Breast epithelium (tissue), 4 donors: ENCODE results near the gene UGT1A7. TPM values are rescaled to one million over a fixed set of nuclear protein-coding genes. Genes with fewer than 3 reads are reported as not detected.

Source experiments
- DNase-seq, 2 donors: peaks; one replicate each; pipeline ENCODE4 v3.0.0-alpha.2; 2019; ENCODE audit warnings: low spot score in 2 of 2
- H3K27ac ChIP-seq, 2 donors: fragments of 200-600 bp; sonication (generic) in 1 of 2; one replicate each; pipeline ENCODE4 v1.5.1; 2016 to 2019; ENCODE audit warnings: mild to moderate bottlenecking in 1 of 2
- H3K27me3 ChIP-seq, 2 donors: fragments of 200-600 bp; sonication (generic) in 1 of 2; one replicate each; pipeline versions ENCODE4 v1.5.1 to v1.6.0; 2017 to 2019; ENCODE audit warnings: control low read depth in 1 of 2, mild to moderate bottlenecking in 1 of 2
- H3K36me3 ChIP-seq: fragments of 200-600 bp; one replicate; pipeline ENCODE4 v1.5.1; 2019
- H3K4me1 ChIP-seq, 2 donors: fragments of 200-600 bp; sonication (generic); one replicate each; pipeline ENCODE4 v1.5.1; 2016 to 2019; ENCODE audit warnings: control low read depth in 1 of 2
- H3K4me3 ChIP-seq, 3 donors: fragments of 200-600 bp; sonication (generic); 1 replicate in 2 of 3; 2 replicates in 1 of 3; pipeline ENCODE4 v1.5.1; 2016 to 2019; ENCODE audit warnings: mild to moderate bottlenecking in 3 of 3, moderate library complexity in 2 of 3
- H3K9me3 ChIP-seq, 2 donors: fragments of 200-600 bp; sonication (generic) in 1 of 2; one replicate each; pipeline ENCODE4 v1.5.1; 2016 to 2019; ENCODE audit warnings: control low read depth in 1 of 2
- CTCF ChIP-seq, 3 donors: fragments of 450-650 bp; IDR thresholded peaks; one replicate each; pipeline ENCODE4 v1.5.1; 2016 to 2017; ENCODE audit warnings: antibody characterized with exemption in 3 of 3, mild to moderate bottlenecking in 3 of 3, moderate library complexity in 3 of 3
- POLR2A ChIP-seq: fragments of 450-650 bp; IDR thresholded peaks from one replicate; pipeline ENCODE4 v1.6.1; 2016; ENCODE audit warnings: antibody characterized with exemption, mild to moderate bottlenecking, moderate library complexity
- POLR2AphosphoS5 ChIP-seq, 3 donors: sonication (generic); formaldehyde crosslinking; IDR thresholded peaks; one replicate each; pipeline ENCODE4 v1.6.1; 2017; ENCODE audit warnings: antibody characterized with exemption in 3 of 3
- intact Hi-C: fragments of 100-400 bp; cut with DNase I; formaldehyde crosslinking; loops from one replicate; pipeline ENCODE4 v1.15.1; 2023; ENCODE audit warnings: low total_unique reads
- total RNA-seq, 3 donors: library from RNA; depleted of rRNA; stranded (reverse); fragments of >200 nt; gene quantifications; one replicate each; pipeline ENCODE4 v1.1.0, GENCODE V29; 2016

UGT1A7 gene
- total RNA-seq, 3 donors from 2014 or later = not detected

GRCh38 chr2:233772153-233772552 is 90.5 kb downstream of the UGT1A7 start:
- H3K27me3 ChIP-seq = no peaks in the 10 kb centered on the region
- no peaks in the 10 kb centered on the region for H3K4me1 ChIP-seq
- intact Hi-C loops = no loop called here
- H3K4me3 ChIP-seq = no peak overlapping the region
- TF ChIP-seq POLR2A (no peak), CTCF (IDR thresholded peaks at IDR 0.05) (no peak), POLR2AphosphoS5 (IDR thresholded peaks at IDR 0.05) (no peak)
- H3K9me3 ChIP-seq = peaks cover 0 to 6% of the 10 kb centered on the region in 2 donors
- no peak for DNase-seq
- H3K27ac ChIP-seq = no peak overlapping the region
- H3K36me3 ChIP-seq = no peaks in the 10 kb centered on the region

GRCh38 chr2:233772583-233772982 is 90.9 kb downstream of the UGT1A7 start:
- TF ChIP-seq CTCF (IDR thresholded peaks at IDR 0.05) = no peak
- no peak for TF ChIP-seq POLR2AphosphoS5 (IDR thresholded peaks at IDR 0.05)
- TF ChIP-seq POLR2A = no peak
- Histone ChIP-seq H3K27me3 (no peaks in the 10 kb centered on the region), H3K36me3 (no peaks in the 10 kb centered on the region), H3K27ac (no peak overlapping the region), H3K4me1 (no peaks in the 10 kb centered on the region), H3K4me3 (no peak overlapping the region), H3K9me3 (peaks cover 0 to 6% of the 10 kb centered on the region in 2 donors)
- intact Hi-C loops = no loop called here
- no peak for DNase-seq

GRCh38 chr2:233773854-233774253 is 92.2 kb downstream of the UGT1A7 start:
- H3K27me3 ChIP-seq = no peaks in the 10 kb centered on the region
- no peak for DNase-seq
- no peak for TF ChIP-seq POLR2AphosphoS5 (IDR thresholded peaks at IDR 0.05)
- no peak for TF ChIP-seq POLR2A
- no peak for TF ChIP-seq CTCF (IDR thresholded peaks at IDR 0.05)
- no peaks in the 10 kb centered on the region for H3K36me3 ChIP-seq
- H3K27ac ChIP-seq = no peak overlapping the region
- intact Hi-C loops = no loop called here
- H3K9me3 ChIP-seq = peaks cover 0 to 6% of the 10 kb centered on the region in 2 donors
- H3K4me3 ChIP-seq = no peak overlapping the region
- H3K4me1 ChIP-seq = no peaks in the 10 kb centered on the region

GRCh38 chr2:233775414-233775813 is 93.7 kb downstream of the UGT1A7 start:
- no peak overlapping the region for H3K27ac ChIP-seq
- H3K4me3 ChIP-seq = no peak overlapping the region
- no peak for TF ChIP-seq CTCF (IDR thresholded peaks at IDR 0.05)
- TF ChIP-seq POLR2AphosphoS5 (IDR thresholded peaks at IDR 0.05) = no peak
- TF ChIP-seq POLR2A = no peak
- H3K36me3 ChIP-seq = no peaks in the 10 kb centered on the region
- intact Hi-C loops = no loop called here
- no peak for DNase-seq
- H3K4me1 ChIP-seq = no peaks in the 10 kb centered on the region
- no peaks in the 10 kb centered on the region for H3K27me3 ChIP-seq
- peaks cover 0 to 6% of the 10 kb centered on the region in 2 donors for H3K9me3 ChIP-seq

- Histone ChIP-seq H3K9me3 (peaks cover 0 to 6% of the 10 kb centered on the region in 2 donors), H3K4me1 (no peaks in the 10 kb centered on the region), H3K4me3 (no peak within 1 kb of the TSS), H3K36me3 (no peaks in the 10 kb centered on the region), H3K27me3 (no peaks in the 10 kb centered on the region), H3K27ac (no peak within 1 kb of the TSS)
- TF ChIP-seq CTCF (IDR thresholded peaks at IDR 0.05) = no peak
- no peak for TF ChIP-seq POLR2A
- TF ChIP-seq POLR2AphosphoS5 (IDR thresholded peaks at IDR 0.05) = no peak
- intact Hi-C loops = no loop called here
- no peak for DNase-seq
These were observed 96.3 kb downstream of the UGT1A7 start, which contains the start of gene MROH2A for GRCh38 chr2:233778030-233778429. Gene MROH2A, plus strand, starts transcription at chr2:233778330. Its CDS starts 1,029 bp downstream, at chr2:233779359.
